Right atrium auricular region (tissue), 2 donors: Measurements from ENCODE around the gene ROGDI. TPM values are rescaled to one million over a fixed set of nuclear protein-coding genes. Genes with fewer than 3 reads are reported as not detected.
"Not testable (repeated sequence)": the region's sequence is repeated elsewhere in the genome, so short reads cannot be mapped to it uniquely, and the experiment has no call there.

Source experiments
- DNase-seq: peaks from one replicate; pipeline ENCODE4 v3.0.0-alpha.2; 2019; ENCODE audit warnings: low spot score
- H3K27ac ChIP-seq, 2 donors: fragments of 200-600 bp; sonication (generic); 1 replicate in 1 of 2; 2 replicates in 1 of 2; pipeline ENCODE4 v1.5.1; 2016 to 2019
- H3K27me3 ChIP-seq, 2 donors: fragments of 200-600 bp; sonication (generic); one replicate each; pipeline versions ENCODE4 v1.5.1 to v1.6.0; 2017 to 2019
- H3K36me3 ChIP-seq: fragments of 200-600 bp; sonication (generic); one replicate; pipeline ENCODE4 v1.5.1; 2016
- H3K4me1 ChIP-seq, 2 donors: fragments of 200-600 bp; sonication (generic); one replicate each; pipeline versions ENCODE4 v1.5.1 to v1.6.0; 2017 to 2019
- H3K4me3 ChIP-seq, 2 donors: fragments of 200-600 bp; sonication (generic); 1 replicate in 1 of 2; 2 replicates in 1 of 2; pipeline ENCODE4 v1.5.1; 2017 to 2019; ENCODE audit warnings: mild to moderate bottlenecking in 1 of 2, moderate library complexity in 1 of 2
- H3K9me3 ChIP-seq, 2 donors: fragments of 200-600 bp; sonication (generic); one replicate each; pipeline ENCODE4 v1.5.1; 2019
- CTCF ChIP-seq, 2 donors: fragments of 200-600 bp; sonication (generic); IDR thresholded peaks; one replicate each; pipeline ENCODE4 v1.5.1; 2019; ENCODE audit warnings: antibody characterized with exemption in 2 of 2
- total RNA-seq, 2 donors: library from RNA; depleted of rRNA; stranded (reverse); fragments of >200 nt; gene quantifications; one replicate each; pipeline ENCODE4 v1.1.0, GENCODE V29; 2016

ROGDI gene
- total RNA-seq, 2 donors from 2014 or later = 50.0 to 65.6 TPM

GRCh38 chr16:4787627-4788482, 14.6 kb downstream of the ROGDI start, which contains the start of gene SEPTIN12:
SEPTIN12 (minus strand) TSS chr16:4788345; CDS start chr16:4787645, 700 bp downstream.
- no peak for DNase-seq
- no peaks in the 10 kb centered on the region for H3K27me3 ChIP-seq
- no peak within 1 kb of the TSS for H3K4me3 ChIP-seq
- no peaks in the 10 kb centered on the region for H3K9me3 ChIP-seq
- H3K27ac ChIP-seq = no peak within 1 kb of the TSS
- TF ChIP-seq CTCF (IDR thresholded peaks at IDR 0.05) = no peak
- H3K4me1 ChIP-seq = no peaks in the 10 kb centered on the region
- no peaks in the 10 kb centered on the region for H3K36me3 ChIP-seq

- H3K36me3 ChIP-seq = no peaks in the 10 kb centered on the region
- H3K4me3 ChIP-seq = no peak overlapping the region
- H3K9me3 ChIP-seq = no peaks in the 10 kb centered on the region
- DNase-seq = no peak
- no peak overlapping the region for H3K27ac ChIP-seq
- TF ChIP-seq CTCF (IDR thresholded peaks at IDR 0.05) = no peak
- no peaks in the 10 kb centered on the region for H3K4me1 ChIP-seq
- no peaks in the 10 kb centered on the region for H3K27me3 ChIP-seq
These were observed 15.4 kb downstream of the ROGDI start for GRCh38 chr16:4787068-4787467.

GRCh38 chr16:4785758-4786433, 16.5 kb downstream of the ROGDI start:
- TF ChIP-seq CTCF (IDR thresholded peaks at IDR 0.05) = no peak
- Histone ChIP-seq H3K27ac (no peak overlapping the region), H3K36me3 (no peaks in the 10 kb centered on the region), H3K4me3 (no peak overlapping the region), H3K27me3 (no peaks in the 10 kb centered on the region), H3K4me1 (no peaks in the 10 kb centered on the region), H3K9me3 (no peaks in the 10 kb centered on the region)
- DNase-seq = no peak

- H3K27ac ChIP-seq, H3K9me3 ChIP-seq, H3K27me3 ChIP-seq, DNase-seq, H3K4me3 ChIP-seq, H3K36me3 ChIP-seq, H3K4me1 ChIP-seq: not testable (repeated sequence)
These were observed 17.9 kb downstream of the ROGDI start for GRCh38 chr16:4784444-4784987.

- Histone ChIP-seq H3K27ac (no peak overlapping the region), H3K9me3 (no peaks in the 10 kb centered on the region), H3K36me3 (no peaks in the 10 kb centered on the region), H3K4me1 (no peaks in the 10 kb centered on the region), H3K27me3 (no peaks in the 10 kb centered on the region), H3K4me3 (no peak overlapping the region)
- TF ChIP-seq CTCF (IDR thresholded peaks at IDR 0.05) = no peak
- DNase-seq = no peak
These were observed 18.5 kb downstream of the ROGDI start for GRCh38 chr16:4783951-4784336.

- Histone ChIP-seq H3K27me3 (no peaks in the 10 kb centered on the region), H3K4me3 (no peak overlapping the region), H3K27ac (no peak overlapping the region), H3K9me3 (no peaks in the 10 kb centered on the region), H3K36me3 (no peaks in the 10 kb centered on the region), H3K4me1 (no peaks in the 10 kb centered on the region)
- no peak for DNase-seq
- no peak for TF ChIP-seq CTCF (IDR thresholded peaks at IDR 0.05)
These were observed 19.0 kb downstream of the ROGDI start for GRCh38 chr16:4783251-4783950.
